ENCODE data around the gene TSPAN4. TPM values are rescaled to one million over a fixed set of nuclear protein-coding genes. Genes with fewer than 3 reads are reported as not detected.

TSPAN4 gene
- total and polyA plus RNA-seq, 9 of the 15 experiments (the other 6 are each of a cell fraction or from before 2014, with no cell fraction given): 0.07 to 31.0 (median 15.7) TPM

DNA sequence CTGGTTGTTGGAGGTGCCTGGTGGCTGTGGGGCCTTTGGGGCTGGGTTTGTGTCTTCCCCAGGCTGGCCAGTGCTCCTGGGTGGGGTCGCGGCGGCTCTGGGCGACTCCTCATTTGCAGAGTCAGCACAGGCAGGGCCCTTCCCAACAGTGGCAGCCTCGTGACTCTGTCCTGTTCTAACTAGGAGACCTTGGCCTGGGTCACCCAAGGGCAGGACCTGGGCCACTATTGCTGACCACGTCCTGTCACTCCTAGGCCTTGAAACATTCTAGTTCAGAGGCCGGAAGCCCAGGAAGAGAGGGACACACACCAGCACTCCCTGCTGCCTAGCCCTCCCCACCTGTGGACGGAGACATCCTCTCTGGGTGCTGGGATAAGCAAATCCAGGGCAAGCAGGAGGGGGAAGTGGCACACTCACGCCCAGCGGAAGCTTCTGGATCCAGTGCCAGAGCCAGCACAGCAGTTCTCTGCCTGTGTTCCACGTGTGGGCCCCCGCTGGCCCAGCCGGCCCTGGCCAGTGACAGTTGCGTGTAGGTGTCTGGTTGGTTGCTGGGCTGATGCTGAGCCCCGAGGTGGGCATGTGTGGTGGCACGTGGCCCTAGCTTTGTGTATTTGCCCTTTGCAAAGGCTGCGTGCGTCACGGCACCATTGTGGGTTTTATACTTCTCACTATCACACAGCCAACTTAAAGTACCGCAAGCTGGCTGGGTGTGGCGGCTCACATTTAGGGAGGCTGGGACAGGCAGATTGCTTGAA is 72.3 kb downstream of the TSPAN4 start (continued):
- TF ChIP-seq, protein P1, sequence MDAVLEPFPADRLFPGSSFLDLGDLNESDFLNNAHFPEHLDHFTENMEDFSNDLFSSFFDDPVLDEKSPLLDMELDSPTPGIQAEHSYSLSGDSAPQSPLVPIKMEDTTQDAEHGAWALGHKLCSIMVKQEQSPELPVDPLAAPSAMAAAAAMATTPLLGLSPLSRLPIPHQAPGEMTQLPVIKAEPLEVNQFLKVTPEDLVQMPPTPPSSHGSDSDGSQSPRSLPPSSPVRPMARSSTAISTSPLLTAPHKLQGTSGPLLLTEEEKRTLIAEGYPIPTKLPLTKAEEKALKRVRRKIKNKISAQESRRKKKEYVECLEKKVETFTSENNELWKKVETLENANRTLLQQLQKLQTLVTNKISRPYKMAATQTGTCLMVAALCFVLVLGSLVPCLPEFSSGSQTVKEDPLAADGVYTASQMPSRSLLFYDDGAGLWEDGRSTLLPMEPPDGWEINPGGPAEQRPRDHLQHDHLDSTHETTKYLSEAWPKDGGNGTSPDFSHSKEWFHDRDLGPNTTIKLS (IDR thresholded peaks at IDR 0.05; ENCODE audit: borderline replicate concordance, low read depth): no peak
- TF ChIP-seq ETV1 (tag; conservative IDR thresholded peaks at IDR 0.05; ENCODE audit: low read depth) (peak; percentile 79), ZNF589 (CRISPR knock-in tag; IDR thresholded peaks at IDR 0.05; ENCODE audit: low read depth) (0 out of 2 replicates have a peak, but pooled peaks have one; percentile 27), MAZ (CRISPR knock-in tag; conservative IDR thresholded peaks at IDR 0.05 in 1 of 2, IDR thresholded peaks at IDR 0.05 in 1 of 2) (0 out of 4 replicates have a peak, but pooled peaks of 1 of the 2 experiments have one; percentile 26)
- TF ChIP-seq, protein P2, sequence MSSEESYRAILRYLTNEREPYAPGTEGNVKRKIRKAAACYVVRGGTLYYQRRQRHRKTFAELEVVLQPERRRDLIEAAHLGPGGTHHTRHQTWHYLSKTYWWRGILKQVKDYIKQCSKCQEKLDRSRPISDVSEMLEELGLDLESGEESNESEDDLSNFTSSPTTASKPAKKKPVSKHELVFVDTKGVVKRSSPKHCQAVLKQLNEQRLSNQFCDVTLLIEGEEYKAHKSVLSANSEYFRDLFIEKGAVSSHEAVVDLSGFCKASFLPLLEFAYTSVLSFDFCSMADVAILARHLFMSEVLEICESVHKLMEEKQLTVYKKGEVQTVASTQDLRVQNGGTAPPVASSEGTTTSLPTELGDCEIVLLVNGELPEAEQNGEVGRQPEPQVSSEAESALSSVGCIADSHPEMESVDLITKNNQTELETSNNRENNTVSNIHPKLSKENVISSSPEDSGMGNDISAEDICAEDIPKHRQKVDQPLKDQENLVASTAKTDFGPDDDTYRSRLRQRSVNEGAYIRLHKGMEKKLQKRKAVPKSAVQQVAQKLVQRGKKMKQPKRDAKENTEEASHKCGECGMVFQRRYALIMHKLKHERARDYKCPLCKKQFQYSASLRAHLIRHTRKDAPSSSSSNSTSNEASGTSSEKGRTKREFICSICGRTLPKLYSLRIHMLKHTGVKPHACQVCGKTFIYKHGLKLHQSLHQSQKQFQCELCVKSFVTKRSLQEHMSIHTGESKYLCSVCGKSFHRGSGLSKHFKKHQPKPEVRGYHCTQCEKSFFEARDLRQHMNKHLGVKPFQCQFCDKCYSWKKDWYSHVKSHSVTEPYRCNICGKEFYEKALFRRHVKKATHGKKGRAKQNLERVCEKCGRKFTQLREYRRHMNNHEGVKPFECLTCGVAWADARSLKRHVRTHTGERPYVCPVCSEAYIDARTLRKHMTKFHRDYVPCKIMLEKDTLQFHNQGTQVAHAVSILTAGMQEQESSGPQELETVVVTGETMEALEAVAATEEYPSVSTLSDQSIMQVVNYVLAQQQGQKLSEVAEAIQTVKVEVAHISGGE (CRISPR knock-in tag; IDR thresholded peaks at IDR 0.05): peak in 1 of 3 experiments; percentile 49; a peak in 1 of 6 replicates
- TF ChIP-seq, protein P3, sequence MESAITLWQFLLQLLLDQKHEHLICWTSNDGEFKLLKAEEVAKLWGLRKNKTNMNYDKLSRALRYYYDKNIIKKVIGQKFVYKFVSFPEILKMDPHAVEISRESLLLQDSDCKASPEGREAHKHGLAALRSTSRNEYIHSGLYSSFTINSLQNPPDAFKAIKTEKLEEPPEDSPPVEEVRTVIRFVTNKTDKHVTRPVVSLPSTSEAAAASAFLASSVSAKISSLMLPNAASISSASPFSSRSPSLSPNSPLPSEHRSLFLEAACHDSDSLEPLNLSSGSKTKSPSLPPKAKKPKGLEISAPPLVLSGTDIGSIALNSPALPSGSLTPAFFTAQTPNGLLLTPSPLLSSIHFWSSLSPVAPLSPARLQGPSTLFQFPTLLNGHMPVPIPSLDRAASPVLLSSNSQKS (CRISPR knock-in tag; IDR thresholded peaks at IDR 0.05): no peak
- TF ChIP-seq, protein P4, sequence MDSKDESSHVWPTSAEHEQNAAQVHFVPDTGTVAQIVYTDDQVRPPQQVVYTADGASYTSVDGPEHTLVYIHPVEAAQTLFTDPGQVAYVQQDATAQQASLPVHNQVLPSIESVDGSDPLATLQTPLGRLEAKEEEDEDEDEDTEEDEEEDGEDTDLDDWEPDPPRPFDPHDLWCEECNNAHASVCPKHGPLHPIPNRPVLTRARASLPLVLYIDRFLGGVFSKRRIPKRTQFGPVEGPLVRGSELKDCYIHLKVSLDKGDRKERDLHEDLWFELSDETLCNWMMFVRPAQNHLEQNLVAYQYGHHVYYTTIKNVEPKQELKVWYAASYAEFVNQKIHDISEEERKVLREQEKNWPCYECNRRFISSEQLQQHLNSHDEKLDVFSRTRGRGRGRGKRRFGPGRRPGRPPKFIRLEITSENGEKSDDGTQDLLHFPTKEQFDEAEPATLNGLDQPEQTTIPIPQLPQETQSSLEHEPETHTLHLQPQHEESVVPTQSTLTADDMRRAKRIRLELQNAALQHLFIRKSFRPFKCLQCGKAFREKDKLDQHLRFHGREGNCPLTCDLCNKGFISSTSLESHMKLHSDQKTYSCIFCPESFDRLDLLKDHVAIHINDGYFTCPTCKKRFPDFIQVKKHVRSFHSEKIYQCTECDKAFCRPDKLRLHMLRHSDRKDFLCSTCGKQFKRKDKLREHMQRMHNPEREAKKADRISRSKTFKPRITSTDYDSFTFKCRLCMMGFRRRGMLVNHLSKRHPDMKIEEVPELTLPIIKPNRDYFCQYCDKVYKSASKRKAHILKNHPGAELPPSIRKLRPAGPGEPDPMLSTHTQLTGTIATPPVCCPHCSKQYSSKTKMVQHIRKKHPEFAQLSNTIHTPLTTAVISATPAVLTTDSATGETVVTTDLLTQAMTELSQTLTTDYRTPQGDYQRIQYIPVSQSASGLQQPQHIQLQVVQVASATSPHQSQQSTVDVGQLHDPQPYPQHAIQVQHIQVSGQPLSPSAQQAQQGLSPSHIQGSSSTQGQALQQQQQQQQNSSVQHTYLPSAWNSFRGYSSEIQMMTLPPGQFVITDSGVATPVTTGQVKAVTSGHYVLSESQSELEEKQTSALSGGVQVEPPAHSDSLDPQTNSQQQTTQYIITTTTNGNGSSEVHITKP (IDR thresholded peaks at IDR 0.05; ENCODE audit: partially characterized antibody): no peak
- TF ChIP-seq, protein P5, sequence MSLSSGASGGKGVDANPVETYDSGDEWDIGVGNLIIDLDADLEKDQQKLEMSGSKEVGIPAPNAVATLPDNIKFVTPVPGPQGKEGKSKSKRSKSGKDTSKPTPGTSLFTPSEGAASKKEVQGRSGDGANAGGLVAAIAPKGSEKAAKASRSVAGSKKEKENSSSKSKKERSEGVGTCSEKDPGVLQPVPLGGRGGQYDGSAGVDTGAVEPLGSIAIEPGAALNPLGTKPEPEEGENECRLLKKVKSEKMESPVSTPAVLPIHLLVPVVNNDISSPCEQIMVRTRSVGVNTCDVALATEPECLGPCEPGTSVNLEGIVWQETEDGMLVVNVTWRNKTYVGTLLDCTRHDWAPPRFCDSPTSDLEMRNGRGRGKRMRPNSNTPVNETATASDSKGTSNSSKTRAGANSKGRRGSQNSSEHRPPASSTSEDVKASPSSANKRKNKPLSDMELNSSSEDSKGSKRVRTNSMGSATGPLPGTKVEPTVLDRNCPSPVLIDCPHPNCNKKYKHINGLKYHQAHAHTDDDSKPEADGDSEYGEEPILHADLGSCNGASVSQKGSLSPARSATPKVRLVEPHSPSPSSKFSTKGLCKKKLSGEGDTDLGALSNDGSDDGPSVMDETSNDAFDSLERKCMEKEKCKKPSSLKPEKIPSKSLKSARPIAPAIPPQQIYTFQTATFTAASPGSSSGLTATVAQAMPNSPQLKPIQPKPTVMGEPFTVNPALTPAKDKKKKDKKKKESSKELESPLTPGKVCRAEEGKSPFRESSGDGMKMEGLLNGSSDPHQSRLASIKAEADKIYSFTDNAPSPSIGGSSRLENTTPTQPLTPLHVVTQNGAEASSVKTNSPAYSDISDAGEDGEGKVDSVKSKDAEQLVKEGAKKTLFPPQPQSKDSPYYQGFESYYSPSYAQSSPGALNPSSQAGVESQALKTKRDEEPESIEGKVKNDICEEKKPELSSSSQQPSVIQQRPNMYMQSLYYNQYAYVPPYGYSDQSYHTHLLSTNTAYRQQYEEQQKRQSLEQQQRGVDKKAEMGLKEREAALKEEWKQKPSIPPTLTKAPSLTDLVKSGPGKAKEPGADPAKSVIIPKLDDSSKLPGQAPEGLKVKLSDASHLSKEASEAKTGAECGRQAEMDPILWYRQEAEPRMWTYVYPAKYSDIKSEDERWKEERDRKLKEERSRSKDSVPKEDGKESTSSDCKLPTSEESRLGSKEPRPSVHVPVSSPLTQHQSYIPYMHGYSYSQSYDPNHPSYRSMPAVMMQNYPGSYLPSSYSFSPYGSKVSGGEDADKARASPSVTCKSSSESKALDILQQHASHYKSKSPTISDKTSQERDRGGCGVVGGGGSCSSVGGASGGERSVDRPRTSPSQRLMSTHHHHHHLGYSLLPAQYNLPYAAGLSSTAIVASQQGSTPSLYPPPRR (CRISPR knock-in tag; IDR thresholded peaks at IDR 0.05; ENCODE audit: borderline replicate concordance): no peak

Data from K562 (cell line).